Occipital lobe (tissue), 2 donors: Measurements from ENCODE around the gene VIPR1. TPM values are rescaled to one million over a fixed set of nuclear protein-coding genes. Genes with fewer than 3 reads are reported as not detected.

Experiments
- DNase-seq: peaks from one replicate; lab custom pipeline; 2025; lab: John Stamatoyannopoulos, UW
- total RNA-seq: library from RNA; depleted of rRNA; stranded (reverse); fragments of >200 nt; gene quantifications from one replicate; pipeline ENCODE4 v1.2.3, GENCODE V29; 2014

The VIPR1 gene
- total RNA-seq, 1 donor from 2014 or later = 0.16 TPM

DNA sequence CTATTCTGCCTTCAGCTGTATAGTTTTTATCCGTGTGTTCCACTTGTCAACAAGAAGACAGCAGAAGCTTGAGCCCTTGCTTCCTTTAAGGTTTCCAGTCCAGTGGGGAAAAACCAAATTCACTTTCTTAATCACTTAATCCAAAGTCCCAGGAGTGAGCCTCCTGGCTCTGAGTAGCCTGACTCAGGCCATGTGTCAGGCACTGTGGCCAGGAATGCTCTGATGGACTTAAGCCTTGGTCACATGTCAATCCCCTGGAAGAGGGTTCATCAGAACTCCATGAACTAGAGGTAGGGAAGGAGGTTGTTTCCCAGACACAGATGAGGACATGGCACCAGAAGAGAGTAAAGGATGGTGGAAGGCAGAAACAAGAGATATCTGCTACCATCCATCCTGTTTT is 8.8 kb downstream of the VIPR1 start:
- DNase-seq = no peak

DNA sequence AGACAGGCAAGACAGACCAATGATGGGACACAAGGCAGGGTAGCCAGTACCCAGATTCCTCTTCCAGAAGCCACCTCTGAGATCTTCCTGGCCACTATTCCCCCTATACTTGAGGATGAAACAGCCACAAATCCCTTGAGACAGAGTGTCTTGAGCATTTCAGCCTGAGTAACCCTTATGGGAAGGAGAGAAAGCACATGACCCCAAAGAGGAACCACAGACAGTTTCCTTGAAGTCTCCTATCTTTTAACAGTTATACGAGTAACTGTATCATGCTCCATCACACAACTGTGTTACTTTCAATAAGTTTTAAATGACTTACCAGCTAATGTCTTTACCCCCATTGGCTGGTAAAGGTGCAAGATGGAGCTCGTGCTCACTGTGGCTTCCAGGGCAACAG is 9.3 kb downstream of the VIPR1 start:
- no peak for DNase-seq

DNA sequence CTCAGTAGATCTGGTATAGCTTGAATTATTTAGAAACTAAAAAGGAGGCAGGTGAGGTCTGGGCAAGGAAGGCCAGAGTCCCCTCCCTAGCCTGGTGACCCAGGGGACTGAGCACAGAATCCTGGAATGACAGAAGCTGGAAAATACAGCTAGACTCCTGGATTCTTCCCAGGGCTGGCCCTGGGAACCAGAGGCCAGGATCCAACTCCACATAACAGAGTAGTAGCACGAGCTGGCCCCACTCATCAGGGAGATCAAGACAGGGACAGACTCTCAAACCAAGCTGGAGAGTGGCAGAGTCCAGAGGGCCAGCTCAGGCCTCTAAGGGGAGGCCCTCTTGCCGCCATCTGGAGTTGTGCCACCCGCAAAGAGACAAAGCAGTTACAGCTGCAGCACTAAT is 10.7 kb downstream of the VIPR1 start:
- DNase-seq = no peak

DNA sequence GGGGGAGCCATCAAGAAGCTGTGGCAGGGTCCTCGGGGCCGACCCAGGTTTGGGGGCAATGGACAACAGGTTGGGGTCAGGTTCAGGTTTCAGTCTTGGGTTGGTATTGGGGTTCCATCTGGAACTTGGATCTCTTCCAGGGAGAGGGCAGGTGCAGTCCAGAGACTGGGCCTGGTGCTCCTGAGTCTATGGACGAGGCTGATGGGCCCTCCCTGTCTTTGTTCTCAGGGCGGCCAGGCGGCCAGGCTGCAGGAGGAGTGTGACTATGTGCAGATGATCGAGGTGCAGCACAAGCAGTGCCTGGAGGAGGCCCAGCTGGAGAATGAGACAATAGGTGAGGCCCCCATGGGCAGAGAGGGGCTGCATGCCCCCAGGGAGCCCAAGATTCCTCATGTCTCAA is 11.1 kb downstream of the VIPR1 start:
- DNase-seq = no peak

DNA sequence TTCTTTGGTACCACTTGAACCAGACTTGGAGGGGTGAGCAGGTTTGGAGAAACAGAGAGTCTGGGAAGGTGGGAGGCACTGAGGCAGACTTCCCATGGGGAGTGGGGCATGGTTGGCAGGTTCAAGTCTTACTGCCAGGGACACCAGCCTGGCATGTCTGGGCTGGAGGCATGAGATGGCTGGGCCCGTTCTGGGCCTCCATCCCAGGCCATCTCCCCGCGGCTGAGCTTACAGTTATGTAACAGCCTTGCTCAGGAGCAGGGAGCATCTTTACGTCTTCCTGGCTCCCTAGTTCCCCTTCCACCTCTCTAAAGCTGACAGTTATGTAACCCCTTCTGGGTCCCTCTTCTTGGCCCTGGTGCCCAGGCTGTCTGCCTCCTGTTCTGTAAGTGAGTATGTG is 12.4 kb downstream of the VIPR1 start:
- DNase-seq = no peak

DNA sequence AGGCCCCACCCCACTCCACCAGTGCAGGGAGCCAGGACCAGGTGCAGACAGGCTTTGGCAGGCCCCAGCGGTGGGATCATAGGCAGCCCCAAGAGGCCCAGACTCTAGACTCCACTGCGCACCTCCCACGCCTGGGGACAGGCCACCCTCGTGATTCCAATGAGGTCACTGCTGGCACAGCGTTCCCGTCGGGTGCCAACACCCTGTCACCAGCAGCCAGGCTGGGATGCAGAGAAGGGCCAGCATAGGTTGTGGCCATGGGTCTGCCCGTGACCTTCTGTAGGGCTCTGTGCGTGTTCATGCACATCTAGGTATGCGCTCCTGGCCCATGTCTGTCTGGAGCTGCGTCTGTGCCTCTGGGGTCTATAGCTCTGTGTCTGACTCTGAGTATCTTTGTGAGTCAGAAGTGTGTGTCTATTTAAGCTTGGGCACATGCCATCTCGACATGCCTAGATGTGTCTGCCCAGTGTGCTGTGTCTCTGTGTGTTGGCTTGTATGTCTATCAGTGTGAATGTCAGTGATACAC is 13.0 kb downstream of the VIPR1 start:
- DNase-seq = peak; percentile 38

DNA sequence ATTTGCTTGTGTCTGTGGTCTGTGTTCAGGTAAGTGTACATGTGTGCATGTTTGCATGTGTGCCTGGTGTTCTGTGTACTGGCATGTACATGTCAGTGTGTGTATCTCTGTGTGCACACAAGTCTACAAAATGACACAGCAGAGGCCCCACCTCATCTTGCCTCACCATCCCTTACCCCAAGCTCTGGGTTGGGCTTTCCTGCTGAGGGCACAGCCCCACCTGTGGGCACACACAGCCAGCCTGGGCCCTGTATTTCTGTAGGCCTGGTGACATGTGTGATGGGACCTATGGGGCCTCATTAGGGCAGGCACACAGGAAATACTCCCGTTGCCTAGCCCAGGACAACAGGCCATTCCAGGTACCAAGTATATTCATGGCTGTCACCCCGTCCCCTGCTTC is 13.5 kb downstream of the VIPR1 start:
- no peak for DNase-seq

DNA sequence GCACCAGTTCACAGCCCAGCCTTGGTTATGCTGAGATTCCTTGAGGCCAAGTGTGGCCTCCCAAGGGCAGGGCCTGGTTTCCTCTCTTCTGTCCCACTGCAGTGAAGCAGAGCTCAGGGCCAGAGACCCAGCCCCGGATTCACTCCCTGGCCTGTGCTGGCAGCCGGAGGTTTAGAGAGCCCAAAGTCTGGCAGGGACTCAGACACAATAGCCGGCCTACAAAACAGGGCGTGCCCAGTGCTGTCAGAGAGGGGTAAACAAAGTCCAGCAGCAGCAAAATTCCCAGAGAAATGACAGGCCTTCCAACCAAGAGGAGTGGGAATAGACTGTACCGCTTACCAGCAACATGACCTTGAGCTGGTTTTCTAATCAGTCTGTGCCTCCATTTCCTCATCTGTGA is 14.0 kb downstream of the VIPR1 start:
- DNase-seq = no peak

DNA sequence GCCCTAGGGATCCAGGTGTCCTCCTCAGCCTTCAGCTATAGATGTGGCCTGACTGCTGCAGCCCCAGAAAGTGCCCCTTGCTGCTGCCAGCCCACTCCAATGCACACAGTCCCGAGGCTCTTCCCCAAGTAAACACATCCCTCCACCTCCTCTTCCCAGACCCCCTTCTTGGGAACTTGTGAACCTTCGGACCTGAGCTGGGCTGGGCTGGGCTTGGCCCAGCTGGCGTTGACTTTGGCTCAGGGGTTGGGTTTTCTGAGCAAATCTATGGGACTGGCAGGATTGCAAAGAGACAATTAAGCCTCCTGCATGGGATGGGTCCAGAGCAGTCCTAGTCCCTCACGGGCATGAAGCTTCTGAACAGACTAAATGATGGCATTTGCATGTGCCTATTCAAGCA is 14.7 kb downstream of the VIPR1 start:
- no peak for DNase-seq

DNA sequence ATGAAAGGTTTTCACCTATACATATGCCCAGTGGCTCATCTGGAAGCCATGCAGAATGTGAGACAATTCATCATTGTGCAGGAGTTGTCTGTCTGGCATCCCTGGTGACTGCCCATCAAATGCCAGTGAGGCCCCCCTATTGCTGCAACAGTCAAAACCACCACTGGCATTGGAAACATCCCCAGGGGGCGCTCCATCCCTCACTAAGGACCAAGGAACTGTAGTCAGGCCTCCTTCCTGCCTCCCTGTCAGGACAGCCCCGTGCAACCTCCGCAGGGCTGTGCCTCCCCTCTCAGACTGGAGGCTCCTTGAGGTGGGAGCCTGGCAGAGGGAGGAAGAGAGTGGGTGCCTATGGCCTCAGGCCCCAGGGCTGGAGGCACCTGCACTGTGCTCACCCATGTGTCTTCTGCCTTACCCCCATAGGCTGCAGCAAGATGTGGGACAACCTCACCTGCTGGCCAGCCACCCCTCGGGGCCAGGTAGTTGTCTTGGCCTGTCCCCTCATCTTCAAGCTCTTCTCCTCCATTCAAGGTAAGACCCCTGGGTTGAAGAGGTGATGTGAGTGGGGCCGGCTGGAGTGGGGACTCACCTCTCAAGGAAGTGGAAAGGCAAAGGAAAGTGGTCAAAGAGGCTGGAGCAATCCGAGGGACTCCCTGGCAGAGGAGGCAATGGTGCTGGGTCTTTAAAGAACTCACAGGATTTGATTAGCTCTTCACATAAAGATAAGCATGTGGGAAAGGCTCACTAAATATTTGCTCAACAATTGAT is 16.5 kb downstream of the VIPR1 start:
- no peak for DNase-seq

DNA sequence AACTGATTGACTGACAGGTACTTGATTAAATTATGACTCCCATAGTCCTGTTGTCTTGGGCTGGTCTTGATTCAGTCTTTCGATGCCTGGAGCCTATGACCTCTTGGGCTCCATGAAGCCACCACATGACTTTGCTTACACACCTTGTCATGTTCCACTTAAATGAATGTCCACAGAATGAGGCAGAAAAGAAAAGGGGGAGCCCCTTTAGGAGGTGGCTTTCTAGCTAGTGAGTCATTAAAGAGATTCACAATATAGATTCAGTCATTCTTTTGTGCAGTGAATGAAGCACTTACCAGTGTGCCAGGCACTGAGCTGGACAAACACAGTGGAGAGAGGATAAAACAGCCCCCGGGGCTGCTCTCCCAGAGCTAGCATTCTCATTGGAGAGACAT is 17.1 kb downstream of the VIPR1 start:
- no peak for DNase-seq

DNA sequence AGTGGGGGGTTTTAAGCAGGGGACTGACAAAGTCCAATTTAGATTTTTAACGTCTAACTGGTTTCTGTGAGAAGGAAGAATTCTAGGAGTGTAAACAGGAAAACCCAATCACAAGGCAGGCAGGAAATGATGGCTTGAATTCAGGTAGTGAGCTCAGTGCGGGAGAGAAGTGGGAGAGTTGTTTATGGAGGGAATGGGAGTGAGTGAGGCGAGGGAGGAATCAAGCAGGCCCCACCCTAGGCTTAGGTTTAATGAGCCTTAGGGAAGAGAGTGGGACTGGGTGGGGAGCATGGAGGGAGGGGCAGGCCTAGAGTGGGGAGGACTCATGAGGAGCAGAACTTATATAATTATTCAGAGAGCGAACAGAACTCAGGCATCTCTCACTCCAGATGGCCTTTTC is 17.9 kb downstream of the VIPR1 start:
- no peak for DNase-seq

DNA sequence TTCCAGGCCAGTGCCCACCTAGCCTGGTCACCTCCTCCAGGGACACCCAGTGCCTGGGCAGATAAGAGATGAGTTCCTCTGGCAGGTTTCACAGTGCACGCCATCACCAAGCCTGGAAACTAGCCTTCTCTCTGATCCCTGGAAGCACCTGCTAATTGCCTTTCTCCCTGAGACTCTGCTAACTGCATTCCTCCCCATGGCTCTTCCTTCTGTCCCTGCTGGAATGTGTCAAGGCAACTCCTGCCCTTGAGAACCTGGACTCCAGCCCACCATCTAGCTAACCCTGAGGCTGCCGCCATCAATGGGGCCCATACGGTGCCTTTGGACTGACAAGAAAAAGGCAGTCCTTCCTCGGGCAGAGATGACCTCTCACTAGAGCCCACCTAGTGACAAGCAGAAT is 18.5 kb downstream of the VIPR1 start:
- DNase-seq = no peak

DNA sequence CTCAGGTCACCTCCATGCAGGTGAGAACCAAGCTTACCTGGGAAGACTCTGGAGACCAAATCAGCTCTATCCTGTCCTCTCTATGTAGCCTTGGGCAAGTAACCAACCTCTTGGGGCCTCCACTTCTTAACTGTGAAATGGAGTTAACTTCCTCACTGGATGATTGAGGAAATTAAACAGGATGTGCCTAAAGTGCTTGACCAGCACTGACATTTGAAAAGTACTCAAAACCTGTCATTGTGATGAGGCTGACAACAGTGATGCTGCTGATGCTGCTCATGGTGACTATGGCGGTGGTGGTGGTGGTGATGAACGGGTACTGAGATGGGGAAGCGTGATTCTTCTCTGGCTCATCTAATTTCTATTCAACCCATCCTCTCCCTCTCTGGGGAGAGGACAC is 22.3 kb downstream of the VIPR1 start:
- DNase-seq = no peak

DNA sequence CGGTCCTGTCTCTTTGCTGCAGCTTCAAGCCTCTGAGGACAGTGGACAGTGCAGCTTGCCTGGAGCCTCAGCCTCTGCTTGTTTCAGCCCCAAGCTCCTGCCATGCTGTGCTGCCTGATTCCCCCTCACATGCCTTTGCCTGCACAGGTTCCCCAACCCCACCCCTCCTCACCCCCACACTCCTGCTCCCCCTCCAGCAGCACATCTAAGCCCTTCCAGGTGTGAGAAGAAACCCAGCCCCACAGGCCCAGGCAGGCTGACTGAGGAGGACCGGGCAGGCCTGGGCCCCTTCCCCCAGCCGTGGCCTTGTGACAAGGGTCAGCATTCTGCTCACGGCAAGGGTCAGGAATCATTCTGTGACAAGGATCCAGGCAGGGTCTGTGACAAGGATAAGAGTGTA is 22.8 kb downstream of the VIPR1 start:
- no peak for DNase-seq

DNA sequence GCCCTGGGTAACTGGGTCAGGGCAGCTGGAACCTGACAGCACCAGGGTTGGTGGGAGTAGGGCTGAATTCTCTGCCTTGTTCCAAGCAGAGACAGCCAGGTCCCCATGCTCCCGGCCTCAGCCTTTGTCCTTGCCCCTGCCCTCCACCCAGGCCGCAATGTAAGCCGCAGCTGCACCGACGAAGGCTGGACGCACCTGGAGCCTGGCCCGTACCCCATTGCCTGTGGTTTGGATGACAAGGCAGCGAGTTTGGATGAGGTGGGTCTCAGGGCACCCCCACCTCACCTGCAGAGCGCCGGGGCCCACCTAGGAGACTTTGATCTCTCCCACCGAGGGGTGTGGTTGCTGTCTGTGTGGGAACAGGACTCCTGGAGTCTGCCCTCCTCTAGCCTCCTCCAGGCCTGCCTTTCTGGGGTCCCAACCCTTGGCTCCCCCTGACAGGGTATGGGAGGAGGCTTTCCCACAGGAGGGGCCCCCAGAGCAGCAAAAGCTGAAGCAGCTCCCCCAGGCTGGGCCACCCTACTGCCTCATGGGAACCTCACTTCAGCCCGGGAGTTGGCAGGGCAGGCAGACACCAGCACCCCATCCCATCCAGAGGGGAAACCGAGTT is 23.4 kb downstream of the VIPR1 start:
- DNase-seq = no peak

DNA sequence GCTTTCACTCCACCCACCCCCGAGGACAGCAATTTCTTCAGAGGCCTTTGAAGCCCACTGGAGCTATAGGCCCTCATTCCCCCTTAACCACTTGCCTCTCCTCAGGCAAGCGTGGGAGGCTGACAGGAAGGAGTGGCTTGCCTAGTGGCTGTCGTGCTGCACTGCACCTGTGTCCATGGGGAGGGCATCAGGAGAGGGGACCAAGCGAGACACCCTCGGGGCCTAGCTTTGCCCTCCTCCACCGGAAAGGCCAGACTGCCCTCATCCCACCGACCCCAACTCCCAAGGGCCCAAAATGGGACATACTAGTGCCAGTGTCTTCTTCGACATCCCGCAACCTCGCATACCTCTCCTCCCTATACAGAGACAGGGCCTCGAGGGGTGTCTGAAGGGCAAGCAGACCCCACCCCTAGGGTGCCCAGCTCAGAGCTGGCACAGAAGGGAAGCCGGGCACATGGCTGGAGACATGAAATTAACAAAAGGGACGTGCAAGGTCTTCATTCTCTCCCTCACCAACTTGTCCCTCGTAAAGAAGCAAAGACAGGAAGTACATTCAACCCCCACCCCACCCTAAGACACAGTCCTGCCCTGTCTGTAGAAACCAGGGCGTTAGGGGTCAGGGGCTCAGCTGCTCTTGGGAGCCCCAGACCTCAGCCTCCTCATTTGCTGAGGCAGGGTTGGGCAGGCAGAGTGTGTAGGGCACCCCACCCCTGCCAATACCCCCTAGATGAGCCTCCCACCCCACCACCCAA is 24.3 kb downstream of the VIPR1 start:
- DNase-seq = no peak

DNA sequence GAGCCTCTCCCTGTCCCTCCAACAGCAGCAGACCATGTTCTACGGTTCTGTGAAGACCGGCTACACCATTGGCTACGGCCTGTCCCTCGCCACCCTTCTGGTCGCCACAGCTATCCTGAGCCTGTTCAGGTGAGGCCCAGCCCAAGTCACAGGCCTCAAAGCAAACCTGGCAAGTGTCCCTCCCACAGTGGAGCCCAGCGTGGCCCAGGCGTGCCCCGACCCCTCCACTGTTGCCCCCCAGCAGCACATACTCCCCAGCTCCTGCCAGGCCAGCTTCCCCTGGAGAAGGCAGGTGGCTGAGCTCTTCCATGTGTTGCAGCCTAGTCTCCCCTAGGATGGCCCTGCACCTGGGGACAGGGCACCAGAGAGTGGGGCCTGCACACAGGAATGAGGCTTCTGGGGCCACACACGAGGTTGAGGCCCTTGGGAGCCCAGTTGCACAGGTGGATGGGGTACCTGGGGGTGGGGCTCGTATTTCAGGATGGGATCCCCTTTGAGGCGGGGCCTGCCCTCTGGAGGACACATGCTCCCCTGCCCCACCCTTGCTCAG is 25.0 kb downstream of the VIPR1 start:
- DNase-seq = no peak

DNA sequence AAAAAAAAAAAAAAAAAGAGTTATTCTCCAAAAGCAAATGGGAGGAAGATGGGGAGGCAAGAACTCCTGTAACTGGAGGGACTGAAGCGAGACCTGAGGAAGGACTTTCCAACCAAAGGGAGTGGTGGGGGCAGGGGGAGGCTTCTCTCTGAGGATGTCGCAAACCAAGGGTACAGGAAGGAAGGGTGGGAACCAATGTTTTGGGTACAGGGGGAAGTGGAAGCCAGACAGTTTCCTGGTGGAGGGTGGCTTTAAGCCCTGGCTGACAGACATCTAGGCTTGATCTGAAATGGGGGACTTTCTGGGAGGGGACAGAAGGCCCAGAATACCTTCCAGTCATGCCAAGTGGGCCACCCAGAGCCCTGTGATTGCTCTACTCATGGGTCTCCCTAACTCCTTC is 27.0 kb downstream of the VIPR1 start:
- no peak for DNase-seq

DNA sequence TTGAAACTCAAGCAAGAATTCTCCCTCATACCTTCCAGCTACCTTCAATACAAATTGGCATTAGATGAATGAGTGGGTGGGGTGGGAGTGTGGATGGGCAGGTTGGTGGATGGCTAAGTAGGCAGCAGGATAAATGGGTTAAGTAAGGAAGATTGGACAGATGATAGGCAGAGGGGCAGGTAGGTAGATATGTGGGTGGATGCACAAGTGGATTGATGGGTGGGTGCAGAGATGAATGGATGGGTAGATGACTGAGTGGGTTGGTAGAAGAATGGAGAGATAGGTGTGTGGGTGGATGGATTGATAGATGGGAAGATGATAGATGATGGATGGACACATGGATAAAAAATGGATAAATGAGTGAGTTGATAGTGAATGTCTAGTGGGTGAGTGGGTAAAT is 27.6 kb downstream of the VIPR1 start:
- DNase-seq = no peak

DNA sequence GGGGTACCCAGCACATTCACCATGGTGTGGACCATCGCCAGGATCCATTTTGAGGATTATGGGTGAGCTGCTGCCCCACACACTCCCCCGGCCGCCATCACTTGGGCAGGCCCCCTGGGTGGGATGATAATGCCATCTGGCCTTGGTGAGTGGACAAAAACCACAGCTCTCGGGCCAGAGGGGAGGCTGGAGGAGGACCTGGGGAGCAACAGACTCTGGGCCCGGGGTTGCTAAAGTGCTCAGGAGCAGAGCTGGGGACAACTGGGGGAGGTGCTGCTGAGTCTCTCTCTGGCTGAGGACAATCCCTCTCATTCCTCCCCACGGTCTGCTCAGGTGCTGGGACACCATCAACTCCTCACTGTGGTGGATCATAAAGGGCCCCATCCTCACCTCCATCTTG is 29.0 kb downstream of the VIPR1 start:
- DNase-seq = no peak

DNA sequence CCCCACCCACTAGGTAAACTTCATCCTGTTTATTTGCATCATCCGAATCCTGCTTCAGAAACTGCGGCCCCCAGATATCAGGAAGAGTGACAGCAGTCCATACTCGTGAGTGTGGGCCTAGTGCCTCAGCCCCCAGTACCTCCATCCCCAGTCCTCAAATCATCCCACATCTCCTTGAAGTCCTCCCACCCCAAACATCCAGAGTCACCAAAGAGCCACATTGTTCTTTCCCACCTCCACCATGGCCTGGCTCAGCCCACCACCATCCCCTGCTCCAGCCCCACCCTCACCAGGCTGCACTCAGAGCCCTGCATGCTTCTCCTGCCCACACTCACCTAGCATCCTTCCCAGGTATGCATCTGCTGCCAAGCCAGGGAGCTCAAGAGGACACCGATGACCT is 29.8 kb downstream of the VIPR1 start:
- DNase-seq = no peak
